GM18498 (cell line): ENCODE measurements around the gene TCF7L2.

Experiments used
- ATAC-seq: cut with Tn5 transposase; IDR thresholded peaks from one replicate; pipeline ENCODE4 v1.9.1; 2021; ENCODE audit warnings: mild to moderate bottlenecking, moderate library complexity; ENCODE audit not compliant: unreplicated experiment

TCF7L2 gene

GRCh38 chr10:112946649-112947048 lies 3.4 kb upstream of the TCF7L2 start:
- no peak for ATAC-seq

GRCh38 chr10:112948196-112948595 lies 1.9 kb upstream of the TCF7L2 start:
- no peak for ATAC-seq

GRCh38 chr10:112949143-112949823 lies 764 bp upstream of the TCF7L2 start:
- ATAC-seq, result no peak

- no peak for ATAC-seq
These were observed 789 bp downstream of the TCF7L2 start for GRCh38 chr10:112950714-112951358.

- ATAC-seq, result no peak
These were observed 1.6 kb downstream of the TCF7L2 start for GRCh38 chr10:112951359-112952281.

- no peak for ATAC-seq
These were observed 2.5 kb downstream of the TCF7L2 start for GRCh38 chr10:112952282-112953173.

- ATAC-seq, result no peak
These were observed 3.4 kb downstream of the TCF7L2 start for GRCh38 chr10:112953174-112954159.

- ATAC-seq, result no peak
These were observed 5.0 kb downstream of the TCF7L2 start for GRCh38 chr10:112954974-112955581.

GRCh38 chr10:112955582-112956421 lies 5.8 kb downstream of the TCF7L2 start:
- ATAC-seq, result no peak

GRCh38 chr10:112956631-112957350 lies 6.7 kb downstream of the TCF7L2 start:
- no peak for ATAC-seq

- ATAC-seq, result no peak
These were observed 7.6 kb downstream of the TCF7L2 start for GRCh38 chr10:112957640-112958092.

GRCh38 chr10:112958275-112958995 lies 8.4 kb downstream of the TCF7L2 start:
- ATAC-seq, result no peak

- ATAC-seq, result no peak
These were observed 9.3 kb downstream of the TCF7L2 start for GRCh38 chr10:112959207-112959838.

- ATAC-seq, result no peak
These were observed 10.2 kb downstream of the TCF7L2 start for GRCh38 chr10:112960151-112960681.

- ATAC-seq, result no peak
These were observed 11.6 kb downstream of the TCF7L2 start for GRCh38 chr10:112961609-112962008.

GRCh38 chr10:112962343-112962742 lies 12.3 kb downstream of the TCF7L2 start:
- no peak for ATAC-seq
